ENCODE data around the gene GADD45G.

The GADD45G gene

DNA sequence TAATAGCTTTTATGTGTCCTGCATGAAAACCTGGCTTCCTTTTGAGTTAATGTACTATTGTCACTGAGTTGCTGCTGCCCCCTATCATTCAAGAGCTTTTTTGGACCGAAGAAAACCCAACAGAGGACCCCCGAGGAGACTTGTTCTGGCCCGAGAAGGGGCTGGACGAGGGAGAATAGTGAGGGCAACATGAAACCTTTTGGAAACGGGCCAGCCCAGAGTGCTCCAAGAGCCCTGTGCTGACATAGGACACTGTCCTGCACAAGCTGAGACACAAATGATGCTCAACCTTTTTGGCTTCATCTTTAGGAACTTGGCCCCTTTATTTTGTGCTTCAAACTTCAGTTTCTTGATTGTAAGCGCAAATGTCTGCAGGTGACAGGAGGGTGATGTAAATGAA is 4.0 kb upstream of the GADD45G start:
- no peaks in the 10 kb centered on the region for H3K36me3 Mint-ChIP-seq
- no peaks in the 10 kb centered on the region for H3K9me3 Mint-ChIP-seq (ENCODE audit: low read depth)
- no peak overlapping the region for H3K27ac Mint-ChIP-seq
- peaks cover 19% of the 10 kb centered on the region for H3K4me1 Mint-ChIP-seq (ENCODE audit: low read depth)
- peaks cover 2% of the 10 kb centered on the region for H3K27me3 Mint-ChIP-seq
- no peak overlapping the region for H3K4me3 Mint-ChIP-seq

DNA sequence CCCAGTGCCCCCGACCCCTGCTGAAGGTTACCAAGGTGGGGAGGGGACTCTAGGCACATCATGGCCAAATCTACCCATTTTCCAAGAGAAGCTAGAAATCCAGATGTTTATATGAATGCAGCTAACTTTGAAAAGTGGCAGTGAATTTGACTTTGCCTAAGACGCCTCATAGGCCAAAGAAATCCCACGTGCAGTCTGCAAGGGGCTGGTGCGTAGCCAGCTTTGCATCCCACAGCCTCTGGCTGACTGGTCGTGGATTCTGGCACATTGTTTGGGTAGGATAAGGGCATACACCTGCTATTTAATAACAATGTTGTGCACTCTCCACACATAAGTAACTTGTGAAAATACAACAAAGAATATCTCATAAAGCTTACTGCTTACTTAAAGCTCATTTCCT is 3.5 kb upstream of the GADD45G start:
- Mint-ChIP-seq H3K9me3 (ENCODE audit: low read depth) (no peaks in the 10 kb centered on the region), H3K4me1 (ENCODE audit: low read depth) (peaks cover 22% of the 10 kb centered on the region), H3K27ac (no peak overlapping the region), H3K27me3 (peaks cover 2% of the 10 kb centered on the region), H3K36me3 (no peaks in the 10 kb centered on the region), H3K4me3 (no peak overlapping the region)

DNA sequence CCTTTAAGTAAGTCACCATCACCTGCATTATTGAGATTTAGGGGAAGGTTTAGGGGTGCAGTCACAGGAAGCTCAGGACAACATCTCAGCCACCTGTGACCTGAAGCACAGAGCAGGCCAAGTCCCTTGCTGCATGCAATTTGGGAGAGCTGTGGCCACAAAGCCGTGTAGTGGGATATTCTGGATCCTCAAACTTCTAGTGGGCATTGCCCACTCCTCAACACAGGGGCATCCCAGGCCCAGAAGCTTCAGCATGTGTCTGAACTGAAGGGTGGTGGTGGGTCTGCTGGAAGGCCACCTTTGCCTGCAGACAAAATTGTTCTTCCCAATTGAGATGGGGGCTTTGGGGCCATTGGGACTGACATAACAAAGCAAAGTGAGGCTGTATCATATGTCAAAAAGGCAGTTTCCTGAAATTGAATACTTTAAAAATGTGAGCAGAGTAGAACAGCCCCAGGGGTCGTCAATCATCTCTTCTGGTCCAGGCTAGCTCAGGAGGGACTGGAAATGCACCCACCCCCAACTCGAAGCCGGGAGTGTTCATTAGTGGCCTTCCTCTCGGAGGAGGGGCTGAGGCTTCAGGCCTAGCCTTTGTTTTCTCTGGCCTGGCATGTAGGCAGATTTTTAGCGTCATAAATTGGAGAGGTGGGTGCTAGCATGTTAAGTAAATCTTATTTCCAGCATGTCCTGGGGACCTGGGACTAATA is 2.8 kb upstream of the GADD45G start:
- peaks cover 29% of the 10 kb centered on the region for H3K4me1 Mint-ChIP-seq (ENCODE audit: low read depth)

DNA sequence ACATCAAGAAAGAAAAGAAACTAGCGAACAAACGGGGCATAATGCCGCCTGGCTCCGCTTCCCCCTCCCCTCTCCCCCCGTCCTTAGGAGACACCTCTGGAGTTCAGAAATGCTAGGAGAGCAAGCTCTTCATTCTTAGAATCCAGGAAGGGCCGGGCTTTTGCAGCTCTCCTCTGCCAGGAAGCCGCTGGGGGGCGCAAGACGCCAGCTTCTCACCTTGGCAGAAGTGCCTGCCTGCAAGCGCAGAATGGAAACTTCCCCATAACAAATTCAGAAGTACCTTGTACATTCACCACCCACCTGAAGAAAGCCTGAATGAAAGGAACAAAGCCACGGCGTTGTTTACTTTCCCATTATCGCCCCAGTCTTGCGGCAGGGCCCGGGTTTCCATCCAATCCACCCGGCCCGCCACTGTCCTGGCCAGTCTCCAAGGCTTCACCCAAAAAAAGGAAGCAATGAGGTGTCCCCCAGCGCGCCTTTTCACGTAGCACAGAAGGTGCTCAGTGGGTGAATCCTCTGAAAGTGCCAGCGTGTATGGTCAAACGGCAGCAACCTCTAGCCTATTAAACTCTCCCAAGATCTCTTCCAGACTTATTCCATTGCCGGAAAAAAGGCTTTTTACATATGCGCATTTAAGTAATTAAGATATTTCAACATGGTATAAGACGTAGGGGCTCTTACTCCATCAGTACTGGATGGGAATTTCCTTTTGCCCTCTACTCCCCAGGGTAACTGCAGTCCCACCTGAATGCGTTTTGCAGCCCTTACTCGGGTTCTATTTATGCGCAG is 1.6 kb upstream of the GADD45G start:
- Mint-ChIP-seq H3K9me3 (ENCODE audit: low read depth) (no peaks in the 10 kb centered on the region), H3K36me3 (no peaks in the 10 kb centered on the region), H3K4me3 (peak overlapping the region; percentile 82), H3K27me3 (peaks cover 2% of the 10 kb centered on the region), H3K27ac (peak overlapping the region; percentile 52), H3K4me1 (ENCODE audit: low read depth) (peaks cover 37% of the 10 kb centered on the region)

More for the DNA sequence above, 2.8 kb upstream of the GADD45G start:
- Mint-ChIP-seq H3K27me3 (peaks cover 2% of the 10 kb centered on the region), H3K36me3 (no peaks in the 10 kb centered on the region), H3K9me3 (ENCODE audit: low read depth) (no peaks in the 10 kb centered on the region), H3K27ac (no peak overlapping the region), H3K4me3 (peak overlapping the region; percentile 17)

DNA sequence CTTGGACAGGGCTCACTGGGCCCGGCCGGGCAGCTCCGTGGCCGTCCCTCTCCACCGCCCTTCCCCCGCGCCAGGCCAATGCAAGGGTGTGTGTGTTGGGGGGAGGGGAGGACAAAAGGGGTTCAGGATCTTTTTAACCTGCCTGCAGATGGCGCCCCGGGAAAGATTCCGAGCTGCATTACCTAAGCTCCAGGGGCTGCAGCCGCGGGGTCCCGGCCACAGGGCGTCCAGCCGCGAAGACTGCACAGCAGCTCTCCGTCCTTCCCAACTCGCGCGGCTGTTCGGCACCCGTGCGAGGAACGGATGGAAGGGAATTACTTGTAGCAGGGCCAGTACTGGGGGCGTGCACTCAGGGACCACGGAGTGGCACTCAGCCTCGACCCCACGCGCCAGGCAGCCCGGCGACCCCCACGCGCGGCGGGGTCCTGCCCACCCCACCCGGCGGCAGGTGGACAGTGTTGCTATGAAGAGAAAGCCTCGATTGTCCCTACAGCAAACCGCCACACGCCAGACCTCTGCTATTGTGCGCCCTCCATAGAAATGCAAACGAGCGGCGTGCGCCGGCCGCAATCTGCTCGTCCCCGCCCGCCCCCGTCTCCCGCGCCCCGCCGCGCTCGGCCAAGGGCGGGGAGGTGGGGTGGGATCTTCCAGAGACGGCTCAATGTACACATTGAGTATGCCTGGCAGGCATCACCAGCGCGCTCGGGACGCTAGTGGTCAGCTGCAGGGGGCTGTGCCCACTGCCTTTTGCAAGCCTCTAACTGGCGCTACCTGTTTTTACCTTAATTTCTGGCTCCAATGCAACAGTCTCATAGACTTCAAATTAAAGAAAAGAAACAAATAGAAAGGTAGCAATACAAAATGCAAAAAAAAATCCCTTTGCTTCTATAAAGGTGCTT is 796 bp upstream of the GADD45G start:
- Mint-ChIP-seq H3K9me3 (ENCODE audit: low read depth) (no peaks in the 10 kb centered on the region), H3K4me3 (peak overlapping the region; percentile 87), H3K27me3 (peaks cover 2% of the 10 kb centered on the region), H3K27ac (no peak overlapping the region), H3K36me3 (no peaks in the 10 kb centered on the region), H3K4me1 (ENCODE audit: low read depth) (peaks cover 37% of the 10 kb centered on the region)

DNA sequence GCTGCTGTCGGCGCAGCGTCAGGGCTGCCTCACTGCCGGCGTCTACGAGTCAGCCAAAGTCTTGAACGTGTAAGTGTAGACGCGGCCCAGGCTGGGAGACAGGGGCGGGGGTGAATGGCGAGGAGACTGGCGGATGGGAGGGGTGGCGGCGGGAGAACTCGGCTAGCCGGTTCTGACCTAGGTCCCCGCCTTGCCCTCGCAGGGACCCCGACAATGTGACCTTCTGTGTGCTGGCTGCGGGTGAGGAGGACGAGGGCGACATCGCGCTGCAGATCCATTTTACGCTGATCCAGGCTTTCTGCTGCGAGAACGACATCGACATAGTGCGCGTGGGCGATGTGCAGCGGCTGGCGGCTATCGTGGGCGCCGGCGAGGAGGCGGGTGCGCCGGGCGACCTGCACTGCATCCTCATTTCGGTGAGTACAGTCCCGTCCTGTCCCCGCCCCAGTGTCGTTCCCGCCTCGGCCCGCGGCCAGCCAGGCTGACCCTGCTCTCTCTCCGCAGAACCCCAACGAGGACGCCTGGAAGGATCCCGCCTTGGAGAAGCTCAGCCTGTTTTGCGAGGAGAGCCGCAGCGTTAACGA is 745 bp downstream of the GADD45G start:
- no peak overlapping the region for H3K27ac Mint-ChIP-seq
- peak overlapping the region; percentile 87 for H3K4me3 Mint-ChIP-seq
- no peaks in the 10 kb centered on the region for H3K9me3 Mint-ChIP-seq (ENCODE audit: low read depth)
- H3K36me3 Mint-ChIP-seq: no peaks in the 10 kb centered on the region
- H3K27me3 Mint-ChIP-seq: no peaks in the 10 kb centered on the region
- H3K4me1 Mint-ChIP-seq (ENCODE audit: low read depth): peaks cover 37% of the 10 kb centered on the region

DNA sequence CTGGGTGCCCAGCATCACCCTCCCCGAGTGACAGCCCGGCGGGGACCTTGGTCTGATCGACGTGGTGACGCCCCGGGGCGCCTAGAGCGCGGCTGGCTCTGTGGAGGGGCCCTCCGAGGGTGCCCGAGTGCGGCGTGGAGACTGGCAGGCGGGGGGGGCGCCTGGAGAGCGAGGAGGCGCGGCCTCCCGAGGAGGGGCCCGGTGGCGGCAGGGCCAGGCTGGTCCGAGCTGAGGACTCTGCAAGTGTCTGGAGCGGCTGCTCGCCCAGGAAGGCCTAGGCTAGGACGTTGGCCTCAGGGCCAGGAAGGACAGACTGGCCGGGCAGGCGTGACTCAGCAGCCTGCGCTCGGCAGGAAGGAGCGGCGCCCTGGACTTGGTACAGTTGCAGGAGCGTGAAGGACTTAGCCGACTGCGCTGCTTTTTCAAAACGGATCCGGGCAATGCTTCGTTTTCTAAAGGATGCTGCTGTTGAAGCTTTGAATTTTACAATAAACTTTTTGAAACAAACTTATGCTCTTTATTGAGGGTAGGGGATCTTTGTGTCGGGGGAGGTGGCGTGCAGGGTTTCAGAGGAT is 1.3 kb downstream of the GADD45G start:
- peak overlapping the region; percentile 87 for H3K4me3 Mint-ChIP-seq
- peak overlapping the region; percentile 82 for H3K27ac Mint-ChIP-seq
- H3K4me1 Mint-ChIP-seq (ENCODE audit: low read depth): peaks cover 37% of the 10 kb centered on the region
- H3K27me3 Mint-ChIP-seq: no peaks in the 10 kb centered on the region
- H3K9me3 Mint-ChIP-seq (ENCODE audit: low read depth): no peaks in the 10 kb centered on the region
- H3K36me3 Mint-ChIP-seq: no peaks in the 10 kb centered on the region

DNA sequence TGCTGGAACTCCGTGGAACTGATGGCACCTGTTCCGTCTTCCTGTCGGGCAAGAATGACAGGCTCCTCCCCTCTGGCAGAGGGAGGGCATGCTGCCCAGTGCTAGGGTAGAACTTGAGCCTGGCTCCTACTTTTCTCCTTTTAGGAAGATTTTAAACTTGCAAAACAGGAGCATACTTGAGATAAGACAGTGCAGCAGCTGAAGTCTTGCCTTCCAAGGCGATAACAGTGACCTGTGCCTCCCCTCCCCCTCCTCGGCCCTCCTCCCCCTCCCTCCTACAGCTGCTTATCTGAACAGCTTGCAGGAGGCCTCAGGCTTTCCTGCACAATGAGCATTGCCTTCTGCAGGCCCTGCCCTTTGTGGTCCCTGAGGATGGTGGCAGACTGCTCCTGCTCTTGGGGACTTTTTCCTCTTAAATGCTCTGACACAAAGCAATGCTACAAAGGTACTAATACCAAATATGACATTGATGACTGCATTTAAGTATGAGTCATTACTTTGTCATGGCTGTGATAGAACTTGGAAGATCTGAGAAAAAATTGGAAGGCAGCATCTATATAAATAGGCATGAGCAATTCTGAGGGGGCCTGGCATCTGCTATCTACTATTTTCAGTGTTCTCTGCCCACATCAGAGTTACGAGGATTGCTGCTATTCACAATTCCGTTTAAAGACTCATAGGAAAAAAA is 2.0 kb downstream of the GADD45G start:
- peak overlapping the region; percentile 82 for H3K27ac Mint-ChIP-seq
- no peaks in the 10 kb centered on the region for H3K9me3 Mint-ChIP-seq (ENCODE audit: low read depth)
- H3K27me3 Mint-ChIP-seq: no peaks in the 10 kb centered on the region
- peak overlapping the region; percentile 87 for H3K4me3 Mint-ChIP-seq
- no peaks in the 10 kb centered on the region for H3K36me3 Mint-ChIP-seq
- peaks cover 37% of the 10 kb centered on the region for H3K4me1 Mint-ChIP-seq (ENCODE audit: low read depth)

DNA sequence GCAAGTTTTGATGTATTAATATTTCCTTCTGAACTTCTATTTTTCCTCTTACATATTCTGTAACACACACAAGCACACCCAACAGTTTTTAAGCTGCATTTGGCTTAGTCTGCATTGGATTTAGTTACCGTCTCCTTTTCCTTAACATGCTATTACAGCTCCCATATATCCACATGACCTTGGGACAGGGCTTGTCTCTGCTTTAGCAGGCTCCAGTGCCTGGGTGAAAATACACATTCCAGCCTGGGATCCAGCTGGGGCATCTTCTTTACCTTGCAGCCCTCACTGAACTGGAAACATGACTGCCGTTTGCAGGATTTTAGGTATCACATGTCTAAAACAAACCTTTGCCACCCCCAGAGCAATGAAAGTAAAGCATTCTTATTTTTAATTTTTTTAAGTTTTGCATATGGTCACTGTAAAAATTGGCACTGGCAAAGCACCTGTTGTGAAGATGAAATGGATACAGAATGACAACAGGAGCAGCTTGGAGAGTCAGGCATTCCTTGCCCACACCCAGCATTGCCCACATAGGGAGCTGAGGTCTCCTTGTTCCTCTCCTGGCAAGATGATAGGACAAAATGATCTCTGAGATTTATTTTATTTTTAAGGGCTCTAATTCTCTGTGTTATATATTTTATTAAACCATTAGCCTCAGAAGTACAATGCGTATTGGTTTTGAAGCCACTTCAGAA is 4.0 kb downstream of the GADD45G start:
- H3K27ac Mint-ChIP-seq: no peak overlapping the region
- no peaks in the 10 kb centered on the region for H3K36me3 Mint-ChIP-seq
- H3K27me3 Mint-ChIP-seq: no peaks in the 10 kb centered on the region
- H3K4me3 Mint-ChIP-seq: no peak overlapping the region
- H3K4me1 Mint-ChIP-seq (ENCODE audit: low read depth): peaks cover 29% of the 10 kb centered on the region
- no peaks in the 10 kb centered on the region for H3K9me3 Mint-ChIP-seq (ENCODE audit: low read depth)

DNA sequence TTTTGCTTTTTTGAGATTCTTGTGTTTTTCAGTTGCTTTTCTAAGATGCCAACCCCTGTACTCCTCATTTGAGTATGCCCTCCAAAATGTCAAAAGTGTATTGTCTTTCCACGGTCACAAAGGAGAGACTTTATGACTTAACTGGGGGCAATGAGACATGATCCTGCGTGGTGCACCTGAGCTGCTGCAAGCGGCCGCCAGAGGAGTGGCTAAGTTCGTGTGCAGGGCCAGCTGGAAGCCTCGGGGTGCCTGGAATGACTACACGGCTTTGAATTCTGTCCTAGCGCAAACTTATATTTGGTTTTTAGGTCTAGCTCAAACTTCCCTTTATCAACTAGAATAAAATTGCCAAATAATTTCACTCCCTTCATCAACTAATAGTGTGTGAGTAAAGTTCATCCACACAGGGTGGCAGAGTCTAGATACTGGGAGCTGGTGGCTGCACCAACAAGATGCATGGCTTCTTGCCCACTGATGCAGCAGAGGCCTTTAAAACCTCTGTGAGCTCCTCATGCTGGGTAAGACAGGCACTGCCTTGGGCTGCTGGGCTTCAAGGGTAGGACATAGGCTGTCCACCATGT is 4.7 kb downstream of the GADD45G start:
- H3K9me3 Mint-ChIP-seq (ENCODE audit: low read depth): no peaks in the 10 kb centered on the region
- H3K4me3 Mint-ChIP-seq: no peak overlapping the region
- no peak overlapping the region for H3K27ac Mint-ChIP-seq
- no peaks in the 10 kb centered on the region for H3K27me3 Mint-ChIP-seq
- H3K4me1 Mint-ChIP-seq (ENCODE audit: low read depth): peaks cover 25% of the 10 kb centered on the region
- H3K36me3 Mint-ChIP-seq: no peaks in the 10 kb centered on the region

DNA sequence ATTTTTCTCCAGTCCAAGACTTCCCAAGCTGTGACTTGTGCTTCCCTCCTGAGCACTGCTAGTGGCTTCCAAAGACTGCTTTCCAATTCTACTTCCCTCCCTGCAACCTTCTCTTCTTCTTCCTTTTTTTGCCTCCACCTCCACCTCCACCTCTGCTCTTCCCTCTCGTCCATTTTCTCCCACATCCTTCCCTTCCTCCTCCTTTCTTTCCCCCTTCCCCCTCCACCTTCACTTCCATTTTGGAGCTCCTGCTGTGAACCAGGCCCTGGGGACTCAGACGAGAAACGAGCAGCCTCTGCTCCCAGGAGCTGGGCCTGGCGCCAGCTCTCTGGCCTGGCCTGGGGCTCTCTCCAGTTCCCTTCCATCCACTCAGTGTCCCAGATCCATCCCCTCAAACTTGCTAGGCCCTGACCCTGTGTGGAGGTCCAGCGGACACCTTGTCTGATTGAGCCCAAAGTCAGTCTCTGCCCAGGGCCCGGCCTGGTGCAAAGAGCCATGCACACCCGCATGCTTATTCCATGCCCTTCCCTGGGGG is 5.6 kb downstream of the GADD45G start:
- Mint-ChIP-seq H3K4me1 (ENCODE audit: low read depth) (peaks cover 19% of the 10 kb centered on the region), H3K27me3 (no peaks in the 10 kb centered on the region), H3K4me3 (no peak overlapping the region), H3K36me3 (no peaks in the 10 kb centered on the region), H3K9me3 (ENCODE audit: low read depth) (no peaks in the 10 kb centered on the region), H3K27ac (no peak overlapping the region)

DNA sequence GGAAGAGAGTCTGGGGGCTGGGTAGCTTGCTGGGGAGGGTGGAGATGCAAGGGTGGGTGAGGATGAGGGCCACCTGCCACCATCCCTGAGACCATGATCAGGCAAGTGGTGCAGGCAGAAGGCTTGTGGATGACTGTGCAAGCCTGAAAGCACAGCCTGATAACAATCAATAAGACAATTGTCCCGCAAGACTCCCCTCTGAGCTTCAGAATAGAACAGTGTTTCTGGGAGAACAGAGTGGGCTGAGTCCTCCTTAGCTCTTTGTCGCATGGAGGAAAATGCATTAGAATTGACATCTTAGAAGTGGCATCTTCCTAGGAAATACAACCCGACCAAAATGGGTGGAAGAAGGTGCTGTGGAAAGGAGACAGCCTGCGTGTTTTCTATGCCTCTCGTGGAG is 6.6 kb downstream of the GADD45G start:
- no peak overlapping the region for H3K4me3 Mint-ChIP-seq
- H3K9me3 Mint-ChIP-seq (ENCODE audit: low read depth): no peaks in the 10 kb centered on the region
- peaks cover 14% of the 10 kb centered on the region for H3K4me1 Mint-ChIP-seq (ENCODE audit: low read depth)
- H3K36me3 Mint-ChIP-seq: no peaks in the 10 kb centered on the region
- no peak overlapping the region for H3K27ac Mint-ChIP-seq
- no peaks in the 10 kb centered on the region for H3K27me3 Mint-ChIP-seq

All from activated naive CD8-positive, alpha-beta T cell (primary cell).